Coronary artery (tissue), 2 donors: ENCODE results near the gene CASP7.
"Not testable (repeated sequence)": the region's sequence is repeated elsewhere in the genome, so short reads cannot be mapped to it uniquely, and the experiment has no call there.

ENCODE experiments used
- DNase-seq: peaks from one replicate; pipeline ENCODE4 v3.0.0-alpha.2; 2017; ENCODE audit warnings: low spot score
- H3K27ac ChIP-seq, 2 donors: fragments of 200-600 bp; sonication (generic); one replicate each; pipeline ENCODE4 v1.5.1; 2016 to 2019
- H3K4me3 ChIP-seq: fragments of 200-600 bp; sonication (generic); 2 replicates; pipeline ENCODE4 v1.5.1; 2016; ENCODE audit warnings: mild to moderate bottlenecking, moderate library complexity
- TF ChIP-seq, protein P1 (sequence below): fragments of 200-600 bp; sonication (generic); IDR thresholded peaks from one replicate; pipeline ENCODE4 v1.5.1; 2019; ENCODE audit warnings: antibody characterized with exemption

The CASP7 gene

DNA sequence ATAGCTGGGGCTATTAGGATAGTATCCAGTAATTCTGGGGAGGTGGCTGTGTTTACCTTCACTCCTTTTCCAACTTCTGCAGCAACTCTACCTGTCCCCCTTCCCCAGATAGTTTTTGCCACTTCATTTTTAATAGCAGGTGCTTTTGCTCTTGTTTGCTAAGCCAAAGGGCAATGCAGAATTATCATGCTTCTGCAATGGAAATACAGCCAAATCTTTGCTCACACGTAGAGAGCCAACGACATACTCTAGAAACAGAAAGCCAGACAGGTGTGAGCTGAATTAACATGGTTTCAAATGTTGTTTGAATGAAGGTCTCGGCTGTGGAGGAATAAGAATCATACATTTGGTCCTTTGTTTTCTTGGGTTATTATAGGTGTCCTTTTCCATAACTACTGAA lies 86.2 kb downstream of the CASP7 start:
- DNase-seq = no peak
- H3K27ac ChIP-seq = no peak overlapping the region
- TF ChIP-seq, protein P1, sequence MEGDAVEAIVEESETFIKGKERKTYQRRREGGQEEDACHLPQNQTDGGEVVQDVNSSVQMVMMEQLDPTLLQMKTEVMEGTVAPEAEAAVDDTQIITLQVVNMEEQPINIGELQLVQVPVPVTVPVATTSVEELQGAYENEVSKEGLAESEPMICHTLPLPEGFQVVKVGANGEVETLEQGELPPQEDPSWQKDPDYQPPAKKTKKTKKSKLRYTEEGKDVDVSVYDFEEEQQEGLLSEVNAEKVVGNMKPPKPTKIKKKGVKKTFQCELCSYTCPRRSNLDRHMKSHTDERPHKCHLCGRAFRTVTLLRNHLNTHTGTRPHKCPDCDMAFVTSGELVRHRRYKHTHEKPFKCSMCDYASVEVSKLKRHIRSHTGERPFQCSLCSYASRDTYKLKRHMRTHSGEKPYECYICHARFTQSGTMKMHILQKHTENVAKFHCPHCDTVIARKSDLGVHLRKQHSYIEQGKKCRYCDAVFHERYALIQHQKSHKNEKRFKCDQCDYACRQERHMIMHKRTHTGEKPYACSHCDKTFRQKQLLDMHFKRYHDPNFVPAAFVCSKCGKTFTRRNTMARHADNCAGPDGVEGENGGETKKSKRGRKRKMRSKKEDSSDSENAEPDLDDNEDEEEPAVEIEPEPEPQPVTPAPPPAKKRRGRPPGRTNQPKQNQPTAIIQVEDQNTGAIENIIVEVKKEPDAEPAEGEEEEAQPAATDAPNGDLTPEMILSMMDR = no peak
- no peak overlapping the region for H3K4me3 ChIP-seq

DNA sequence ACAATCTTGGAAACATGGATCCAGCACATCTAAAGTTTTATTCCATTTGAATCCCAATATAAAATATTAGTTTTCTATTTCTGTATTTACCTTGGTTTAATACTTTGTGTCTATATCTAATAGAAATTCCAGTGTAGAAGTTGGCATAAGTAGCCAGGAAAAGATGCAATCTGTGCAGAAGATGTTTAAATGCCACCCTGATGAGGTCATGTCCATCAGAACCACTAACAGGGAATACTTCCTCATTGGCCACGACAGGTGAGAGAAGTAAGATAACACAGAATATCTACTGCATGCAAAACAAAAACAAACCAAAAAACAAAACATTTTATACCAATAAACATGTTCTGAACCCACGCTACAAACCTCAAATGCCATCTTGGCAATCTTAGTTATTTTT lies 87.5 kb downstream of the CASP7 start:
- no peak overlapping the region for H3K4me3 ChIP-seq
- H3K27ac ChIP-seq = no peak overlapping the region
- DNase-seq = no peak
- TF ChIP-seq, protein P1 = no peak

DNA sequence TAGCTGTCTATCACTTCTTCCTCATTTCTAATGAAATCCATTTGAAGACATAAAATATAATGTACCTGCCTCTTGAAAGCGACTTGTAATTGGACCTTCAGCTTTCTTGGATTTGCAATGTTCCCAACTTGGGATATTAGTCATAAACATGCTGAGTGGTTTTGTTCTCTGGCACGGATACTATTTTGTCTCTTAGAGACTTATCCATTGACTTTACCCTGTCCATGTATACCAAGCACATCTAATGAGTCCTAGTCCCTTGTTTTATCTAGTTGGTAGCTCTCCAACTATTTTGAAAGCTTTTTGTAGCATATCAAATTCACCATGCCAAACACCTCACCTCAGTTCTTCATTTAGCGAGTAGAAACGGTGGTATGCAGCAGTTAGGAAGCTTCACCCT lies 90.6 kb downstream of the CASP7 start:
- no peak for DNase-seq
- no peak overlapping the region for H3K27ac ChIP-seq
- H3K4me3 ChIP-seq = no peak overlapping the region
- TF ChIP-seq, protein P1 = no peak

DNA sequence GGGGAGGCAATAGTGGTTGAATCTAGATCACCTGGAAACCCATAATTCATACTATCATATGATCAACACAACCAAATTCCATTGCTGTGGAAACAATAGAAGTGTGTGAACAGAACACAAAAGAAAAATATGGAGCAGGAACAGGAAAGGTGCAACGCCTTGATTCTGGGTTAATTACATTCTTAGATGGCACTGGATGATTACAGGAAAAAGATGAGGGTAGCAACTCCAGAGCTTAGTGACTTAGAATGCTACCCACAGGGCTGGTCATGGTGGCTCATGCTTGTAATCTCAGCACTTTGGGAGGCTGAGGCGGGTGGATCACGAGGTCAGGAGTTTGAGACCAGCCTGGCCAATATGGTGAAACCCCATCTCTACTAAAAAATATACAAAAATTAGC lies 91.4 kb downstream of the CASP7 start:
- H3K27ac ChIP-seq, H3K4me3 ChIP-seq, DNase-seq: not testable (repeated sequence)

DNA sequence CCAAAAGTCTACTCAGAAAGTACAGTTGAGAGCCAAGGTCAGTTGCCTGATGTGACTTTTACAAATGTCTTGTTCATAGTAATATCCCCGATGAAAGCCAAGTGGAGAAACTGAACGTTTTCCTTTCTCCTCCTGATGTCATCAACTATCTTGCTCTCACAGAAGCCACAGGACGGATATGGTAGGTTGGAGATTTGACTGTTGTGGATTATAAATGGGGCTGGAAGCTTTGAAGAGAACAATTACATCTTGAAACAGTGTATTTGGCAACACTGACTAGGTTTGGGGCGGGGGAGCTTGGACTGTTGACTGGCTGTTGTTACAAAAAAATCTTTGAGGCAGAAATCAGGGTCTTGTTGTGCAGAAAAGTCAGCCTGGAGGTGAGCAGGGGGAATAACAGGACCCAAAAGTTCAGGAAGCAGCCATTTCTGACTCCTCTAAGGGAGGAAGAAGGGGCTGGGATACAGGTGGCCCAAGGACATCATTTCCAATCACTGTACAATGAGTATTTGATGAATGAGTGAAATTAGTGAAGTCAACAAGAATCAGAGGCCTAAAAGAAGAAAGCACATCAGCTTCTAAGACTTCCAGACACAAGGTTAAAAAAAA lies 96.1 kb downstream of the CASP7 start:
- no peak for DNase-seq
- H3K4me3 ChIP-seq = no peak overlapping the region
- TF ChIP-seq, protein P1 = no peak
- H3K27ac ChIP-seq = no peak overlapping the region

DNA sequence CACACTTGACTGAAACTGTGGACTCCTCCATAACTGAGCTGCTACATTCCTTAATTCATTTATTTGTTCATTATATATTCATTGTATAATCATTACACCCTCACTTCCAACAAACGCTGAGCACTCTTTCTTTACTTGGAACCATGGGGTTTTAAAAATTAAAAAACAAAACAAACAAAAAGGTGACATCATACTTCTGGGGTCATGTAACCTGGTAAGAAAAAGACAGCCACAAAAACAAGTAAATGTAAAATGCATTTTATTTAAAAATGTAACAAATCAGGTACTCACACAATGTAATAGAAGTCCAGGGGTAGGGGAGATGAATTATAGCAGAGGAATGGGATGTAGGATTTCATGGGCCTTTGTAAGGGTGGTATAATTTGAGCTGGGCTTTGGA lies 96.8 kb downstream of the CASP7 start:
- TF ChIP-seq, protein P1 = no peak
- Histone ChIP-seq H3K27ac (no peak overlapping the region), H3K4me3 (no peak overlapping the region)
- no peak for DNase-seq
